GM10266 (cell line): Measurements from ENCODE around the gene MFSD1.

Experiments used
- DNase-seq: peaks from one replicate; pipeline ENCODE4 v3.0.0; 2012; ENCODE audit errors: extremely low spot score
- CTCF ChIP-seq: IDR thresholded peaks from 2 replicates; pipeline ENCODE4 v1.5.1; 2012; ENCODE audit warnings: mild to moderate bottlenecking, low read depth; ENCODE audit not compliant: control insufficient read depth, insufficient read depth; ENCODE audit errors: missing control alignments

The MFSD1 gene

DNA sequence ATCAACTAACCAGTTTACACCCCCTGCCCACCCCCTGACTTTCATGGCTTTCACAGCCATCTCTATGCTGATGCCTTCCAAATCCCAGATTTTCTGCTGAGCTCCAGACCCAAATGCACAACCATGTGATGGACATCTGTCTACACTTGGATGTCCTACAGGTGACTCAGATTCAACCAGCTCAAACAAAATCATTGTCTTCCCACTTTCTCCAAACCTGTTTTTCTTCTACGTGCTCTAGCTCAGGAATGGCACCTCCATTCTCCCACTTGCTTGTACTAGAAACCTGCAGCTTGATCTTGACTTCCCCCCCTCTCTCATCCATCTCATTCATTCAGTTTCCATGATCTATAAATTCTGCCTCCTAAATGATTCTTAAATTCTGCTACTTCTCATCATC, 35.5 kb upstream of the MFSD1 start:
- TF ChIP-seq CTCF = no peak
- no peak for DNase-seq

DNA sequence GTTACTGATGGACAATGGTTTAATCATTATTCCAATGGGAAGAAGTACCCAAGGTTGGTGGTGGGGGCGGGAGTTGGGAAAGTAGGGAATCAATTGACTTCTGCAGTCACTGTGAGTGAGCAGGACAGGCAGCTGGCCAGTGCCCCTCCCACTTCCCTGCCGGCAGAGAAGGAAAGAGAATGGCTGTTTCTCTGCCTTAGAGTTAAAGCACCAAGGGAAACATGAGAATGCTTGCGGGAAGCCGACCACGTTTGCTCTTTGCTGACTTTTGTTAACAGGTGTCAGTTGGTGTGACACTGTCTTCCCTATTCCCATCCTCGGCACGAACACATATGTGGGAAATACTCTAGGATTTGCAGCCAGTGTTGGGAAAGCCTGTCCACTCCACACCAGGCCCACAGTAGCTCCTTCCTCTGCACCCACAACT, 33.5 kb upstream of the MFSD1 start:
- TF ChIP-seq CTCF = no peak
- no peak for DNase-seq

GRCh38 chr3:158768881-158769543, 32.8 kb upstream of the MFSD1 start:
- DNase-seq = no peak
- TF ChIP-seq CTCF = no peak

DNA sequence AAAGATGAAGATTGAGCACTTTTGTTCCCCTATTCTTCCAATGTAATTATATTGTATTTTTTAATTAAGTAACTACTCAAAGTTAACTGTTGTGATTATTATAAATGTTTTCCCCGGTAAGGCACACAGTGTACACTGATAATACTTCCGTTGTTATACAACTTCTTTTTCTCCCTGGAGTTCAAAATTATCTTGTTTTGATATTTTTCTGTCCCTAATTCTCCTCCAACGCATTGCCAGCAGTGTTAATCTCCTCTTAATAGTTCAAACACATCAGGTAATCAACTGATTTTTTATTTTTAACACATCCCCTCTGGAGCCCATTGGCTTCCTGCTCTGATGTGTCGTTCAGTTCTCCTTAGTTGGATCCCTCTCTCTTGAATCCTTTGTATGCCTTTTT, 32.3 kb upstream of the MFSD1 start:
- no peak for DNase-seq
- no peak for TF ChIP-seq CTCF

- no peak for TF ChIP-seq CTCF
- no peak for DNase-seq
Observed at GRCh38 chr3:158769952-158770740, 31.7 kb upstream of the MFSD1 start.

GRCh38 chr3:158770741-158771350, 31.0 kb upstream of the MFSD1 start:
- no peak for TF ChIP-seq CTCF
- DNase-seq = no peak

DNA sequence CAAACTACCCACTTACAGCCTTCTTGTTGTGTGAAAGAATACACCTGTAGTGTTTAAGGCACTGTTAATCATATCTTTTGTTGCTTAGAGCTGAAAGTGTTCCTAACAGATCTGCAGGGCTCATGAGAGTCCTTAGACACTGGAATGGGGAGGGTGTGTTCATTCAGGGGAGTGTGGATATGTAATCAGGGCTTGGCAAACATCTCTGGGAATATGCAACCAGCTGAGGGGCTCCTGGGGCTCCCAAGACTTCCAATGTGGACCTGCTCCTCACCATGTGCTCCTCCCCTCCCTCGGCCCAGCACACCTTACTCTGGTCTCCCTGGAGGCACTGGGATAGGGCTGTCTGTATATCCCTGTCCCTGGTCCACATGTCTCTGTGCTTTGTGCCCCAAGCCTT, 30.3 kb upstream of the MFSD1 start:
- DNase-seq = no peak
- TF ChIP-seq CTCF = no peak
